HG03159 (cell line): ENCODE measurements around the gene TPD52L1.
"Not testable (repeated sequence)": the region's sequence is repeated elsewhere in the genome, so short reads cannot be mapped to it uniquely, and the experiment has no call there.

Source experiments
- ATAC-seq: cut with Tn5 transposase; IDR thresholded peaks from one replicate; pipeline ENCODE4 v1.9.1; 2021; ENCODE audit warnings: mild to moderate bottlenecking, moderate library complexity; ENCODE audit not compliant: unreplicated experiment

The TPD52L1 gene

GRCh38 chr6:125268765-125269164 lies 115.2 kb downstream of the TPD52L1 start:
- ATAC-seq, result no peak

DNA sequence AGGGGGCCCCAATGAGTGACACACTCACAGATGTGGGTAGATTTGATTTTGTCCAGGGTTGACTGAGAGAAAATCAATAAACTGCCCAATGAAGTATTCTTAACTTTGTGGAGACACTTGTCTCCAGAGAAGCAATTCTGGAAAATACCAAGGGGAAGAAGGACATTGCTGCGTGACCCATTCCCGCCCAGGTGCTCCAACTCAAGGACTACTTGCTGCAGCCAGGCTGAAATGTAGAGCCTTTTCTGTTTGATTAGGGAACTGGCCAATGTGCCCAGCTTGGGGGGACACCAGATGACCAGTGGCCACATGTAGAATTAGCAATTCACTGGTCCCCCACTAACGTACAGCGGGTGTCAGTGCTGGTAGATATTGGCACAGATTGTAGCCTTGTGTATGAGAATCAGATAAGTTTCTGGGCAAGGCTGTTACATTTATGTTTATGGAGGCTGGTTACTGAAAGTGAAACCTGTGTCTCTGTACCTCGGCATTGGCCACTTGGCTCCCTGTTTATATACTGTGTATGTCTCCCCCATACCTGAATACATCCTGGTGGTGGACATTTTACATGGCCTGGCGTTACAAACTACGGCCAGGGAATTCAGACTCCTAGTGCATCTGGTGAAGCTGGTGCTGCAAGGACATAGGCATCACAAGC lies 115.9 kb downstream of the TPD52L1 start:
- ATAC-seq, result no peak

DNA sequence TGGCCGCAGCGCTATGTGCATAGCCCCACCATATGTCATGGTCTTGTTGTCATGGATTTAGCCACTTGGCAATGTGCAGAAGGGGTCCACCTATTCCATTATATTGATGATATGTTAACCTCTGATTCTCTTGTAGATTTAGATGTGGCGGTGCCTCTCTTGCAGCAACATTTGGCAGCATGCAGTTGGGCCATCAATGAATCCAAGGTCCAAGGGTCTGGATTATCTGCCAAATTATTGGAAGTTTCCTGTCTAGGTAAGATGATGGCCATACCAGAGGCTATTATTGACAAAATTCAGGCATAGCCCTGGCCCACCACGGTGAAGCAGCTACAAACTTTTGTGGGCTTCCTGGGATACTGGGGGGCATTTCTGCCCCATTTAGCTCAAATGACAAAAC lies 116.8 kb downstream of the TPD52L1 start:
- ATAC-seq, result no peak

- ATAC-seq, result no peak
Observed at GRCh38 chr6:125271486-125272159, 118.0 kb downstream of the TPD52L1 start.

DNA sequence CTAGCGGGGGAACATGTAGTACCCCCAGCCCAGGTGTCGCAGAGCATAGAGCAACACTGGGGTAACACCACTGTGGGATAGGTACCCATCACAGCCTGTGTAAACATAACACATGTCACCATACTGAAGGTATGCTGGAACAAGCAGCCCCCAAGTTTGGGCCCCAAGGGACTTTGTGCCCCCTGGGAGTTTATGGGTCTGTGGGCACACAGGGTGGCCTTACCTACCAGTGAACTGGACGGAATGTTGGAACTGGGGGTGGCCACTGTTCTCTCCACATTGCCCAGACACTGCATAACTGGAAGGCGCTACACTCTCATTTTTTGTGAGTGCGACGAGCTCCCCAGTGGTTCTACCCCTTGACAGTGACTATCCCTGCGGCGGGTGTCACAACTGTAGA lies 119.7 kb downstream of the TPD52L1 start:
- no peak for ATAC-seq

DNA sequence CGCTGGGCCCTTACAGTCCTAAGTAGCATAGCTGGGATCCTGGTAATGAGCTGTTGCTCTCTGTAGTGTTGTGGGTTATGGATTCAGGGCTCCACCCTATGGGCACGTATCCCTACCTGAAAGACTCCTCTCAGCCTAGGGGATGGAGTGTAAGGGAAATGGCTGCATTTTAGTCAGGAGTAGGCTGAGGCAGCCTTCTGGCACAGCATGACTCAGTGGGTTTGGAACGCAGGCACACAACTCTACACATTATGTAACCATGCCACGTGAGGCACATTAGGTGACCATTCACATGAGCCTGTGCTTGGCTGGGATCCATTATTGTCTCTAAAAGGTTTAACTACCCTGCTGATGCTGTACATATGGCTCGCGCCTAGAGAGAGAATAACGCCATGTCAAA lies 120.4 kb downstream of the TPD52L1 start:
- no peak for ATAC-seq

- ATAC-seq, result no peak
Observed at GRCh38 chr6:125274935-125275334, 121.4 kb downstream of the TPD52L1 start.

- ATAC-seq, result no peak
Observed at GRCh38 chr6:125275779-125276178, 122.2 kb downstream of the TPD52L1 start.

DNA sequence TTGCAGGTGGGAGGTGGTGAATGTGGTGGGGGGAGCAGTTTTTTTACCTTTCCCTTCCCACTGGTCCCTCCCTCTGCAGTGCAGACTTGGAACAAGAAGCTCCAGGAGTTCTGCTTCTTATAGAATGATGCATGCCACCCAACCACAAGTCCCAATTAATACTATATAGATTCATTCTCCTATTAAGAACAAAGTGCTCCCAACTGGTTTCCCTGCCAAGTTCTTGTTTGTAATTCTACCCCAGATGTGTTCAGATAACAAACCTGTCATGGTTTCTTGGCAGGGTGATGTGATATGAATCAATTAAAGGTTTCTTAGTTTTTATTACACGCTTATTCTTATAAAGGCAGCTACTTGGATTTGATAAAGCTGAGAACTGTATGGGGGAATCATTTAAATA lies 124.3 kb downstream of the TPD52L1 start:
- ATAC-seq, result no peak

GRCh38 chr6:125279961-125280360 lies 126.4 kb downstream of the TPD52L1 start:
- ATAC-seq, result no peak

DNA sequence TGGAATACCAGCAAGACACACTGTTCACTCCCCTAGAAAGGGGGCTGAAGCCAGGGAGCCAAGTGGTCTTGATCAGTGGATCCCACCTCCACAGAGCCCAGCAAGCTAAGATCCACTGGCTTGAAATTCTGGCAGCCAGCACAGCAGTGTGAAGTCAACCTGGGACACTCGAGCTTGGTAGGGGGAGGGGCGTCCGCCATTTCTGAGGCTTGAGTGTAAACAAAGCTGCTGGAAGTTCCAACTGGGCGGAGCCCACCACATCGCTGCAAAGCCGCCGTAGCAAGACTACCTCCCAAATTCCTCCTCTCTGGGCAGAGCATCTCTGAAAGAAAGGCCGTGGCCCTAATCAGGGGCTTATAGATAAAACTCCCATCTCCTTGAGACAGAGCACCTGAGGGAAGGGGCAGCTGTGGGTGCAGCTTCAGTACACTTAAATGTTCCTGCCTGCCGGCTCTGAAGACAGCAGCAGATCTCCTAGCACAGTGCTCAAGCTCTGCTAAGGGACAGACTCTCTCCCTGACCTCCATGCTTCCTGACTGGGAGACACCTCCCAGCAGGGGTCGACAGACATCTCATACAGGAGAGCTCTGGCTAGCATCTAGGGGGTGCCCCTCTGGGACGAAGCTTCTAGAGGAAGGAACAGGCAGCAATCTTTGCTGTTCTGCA lies 126.9 kb downstream of the TPD52L1 start:
- not testable (repeated sequence) for ATAC-seq

DNA sequence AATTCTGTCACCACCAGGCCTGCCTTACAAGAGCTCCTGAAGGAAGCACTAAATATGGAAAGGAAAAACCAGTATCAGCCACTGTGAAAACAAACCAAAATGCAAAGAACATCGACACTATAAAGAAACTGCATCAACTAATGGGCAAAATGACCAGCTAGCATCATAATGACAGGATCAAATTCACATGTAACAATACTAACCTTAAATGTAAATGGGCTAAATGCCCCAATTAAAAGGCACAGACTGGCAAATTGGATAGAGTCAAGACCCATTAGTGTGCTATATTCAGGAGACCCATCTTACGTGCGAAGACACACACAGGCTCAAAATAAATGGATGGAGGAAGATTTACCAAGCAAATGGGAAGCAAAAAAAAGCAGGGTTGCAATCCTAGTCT lies 128.9 kb downstream of the TPD52L1 start:
- ATAC-seq, result not testable (repeated sequence)

GRCh38 chr6:125285353-125285752 lies 131.8 kb downstream of the TPD52L1 start:
- ATAC-seq, result no peak

GRCh38 chr6:125285936-125286335 lies 132.4 kb downstream of the TPD52L1 start:
- ATAC-seq, result no peak

DNA sequence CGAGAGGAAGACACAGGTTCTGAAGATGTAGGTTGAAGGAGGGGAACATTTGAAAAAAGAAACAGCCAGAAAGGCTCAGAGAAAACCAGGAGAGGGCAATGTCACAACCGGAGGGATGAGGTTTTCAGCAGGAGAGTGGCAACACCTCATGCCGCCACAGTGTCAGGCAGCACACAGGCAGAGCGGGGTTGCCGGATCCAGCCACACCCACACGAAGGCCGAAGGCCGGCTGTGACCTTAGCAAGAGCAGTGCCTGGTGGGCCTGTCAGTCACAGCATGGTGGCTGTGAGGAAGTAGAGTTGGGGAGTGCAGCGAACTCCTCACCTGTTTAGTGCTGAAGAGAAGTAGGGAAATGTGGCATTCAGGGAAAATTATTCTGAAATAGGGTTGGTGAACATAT lies 134.1 kb downstream of the TPD52L1 start:
- no peak for ATAC-seq

- ATAC-seq, result no peak
Observed at GRCh38 chr6:125293587-125293986, 140.0 kb downstream of the TPD52L1 start.

- no peak for ATAC-seq
Observed at GRCh38 chr6:125294036-125294435, 140.5 kb downstream of the TPD52L1 start.

DNA sequence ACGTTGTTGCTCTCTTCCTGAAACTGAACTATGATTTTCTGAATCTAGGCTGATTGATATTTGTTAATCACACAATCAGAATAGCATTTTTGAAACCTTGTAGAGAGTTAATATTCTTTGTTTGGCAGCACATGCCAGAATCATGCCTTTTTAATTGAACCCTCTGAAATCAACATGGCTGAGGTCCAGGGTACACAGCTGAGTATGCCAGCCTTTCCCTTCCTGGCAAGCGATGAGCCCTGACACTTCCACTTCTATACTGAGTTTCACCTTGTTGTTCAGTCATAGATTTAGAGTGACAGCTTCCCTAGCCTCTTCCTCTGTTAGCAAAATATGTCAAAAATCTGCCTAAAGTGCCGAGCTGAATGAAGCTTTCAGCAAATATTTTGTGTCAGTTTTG lies 141.4 kb downstream of the TPD52L1 start:
- ATAC-seq, result no peak

DNA sequence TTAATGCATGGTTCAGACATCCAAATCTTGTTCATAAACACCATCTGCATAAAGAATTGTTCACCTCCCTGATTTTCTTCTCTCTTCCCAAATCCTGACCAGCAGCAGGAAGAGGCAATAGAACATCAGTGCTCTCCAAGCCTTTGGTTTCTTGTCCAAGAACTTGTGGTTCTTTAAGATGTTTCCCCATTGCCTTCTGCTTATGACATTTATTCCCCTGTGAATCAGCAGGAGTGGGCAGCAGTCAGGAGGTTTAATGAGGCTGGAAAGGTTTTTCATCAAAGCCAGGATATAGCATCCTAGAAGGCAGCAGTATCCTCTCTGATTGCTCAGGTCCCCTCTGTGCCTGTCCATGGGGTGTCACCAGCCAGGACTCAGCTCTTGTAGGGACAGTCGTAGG lies 142.9 kb downstream of the TPD52L1 start:
- ATAC-seq, result no peak

DNA sequence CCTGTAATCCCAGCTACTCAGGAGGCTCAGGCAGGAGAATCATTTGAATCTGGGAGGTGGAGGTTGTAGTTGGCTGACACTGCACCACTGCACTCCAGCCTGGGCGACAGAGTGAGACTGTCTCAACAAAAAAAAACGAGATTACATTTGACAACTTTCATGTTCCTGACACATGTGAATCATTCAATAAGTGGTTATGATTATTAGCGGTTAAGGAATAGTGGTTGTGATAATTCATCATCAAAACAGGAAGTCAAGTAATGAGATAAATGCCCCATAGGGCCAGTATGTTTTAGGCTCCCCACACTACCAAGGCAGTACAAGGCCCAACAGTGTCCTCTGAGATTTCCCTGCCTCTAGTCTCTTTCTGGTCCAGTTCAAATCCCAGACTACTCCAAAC lies 145.7 kb downstream of the TPD52L1 start:
- no peak for ATAC-seq

DNA sequence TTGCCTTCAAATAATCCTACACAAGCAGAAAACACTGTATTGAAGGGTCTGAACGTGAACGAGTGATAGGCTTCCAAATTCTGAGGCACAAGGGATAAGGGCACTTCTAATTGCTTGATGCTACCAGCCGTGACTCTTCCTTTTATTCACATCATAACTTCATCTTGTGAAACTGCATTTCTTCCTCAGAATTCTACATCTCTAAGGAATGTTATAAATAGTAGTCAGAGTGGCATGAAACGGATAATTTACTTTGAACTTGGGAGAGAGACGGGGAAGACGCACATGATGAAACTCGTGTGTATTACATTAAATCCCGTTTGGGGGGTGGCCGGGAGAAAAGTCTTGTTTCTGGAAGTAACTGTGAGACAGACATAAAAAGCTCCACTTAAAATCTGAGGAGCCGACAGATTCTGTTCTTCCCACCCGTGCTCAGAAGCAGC lies 147.4 kb downstream of the TPD52L1 start:
- ATAC-seq, result no peak
